GM18870 (cell line): Measurements from ENCODE around the gene ERC2.

Experiments used
- ATAC-seq: cut with Tn5 transposase; IDR thresholded peaks from one replicate; pipeline ENCODE4 v1.9.1; 2021; ENCODE audit warnings: moderate library complexity; ENCODE audit not compliant: unreplicated experiment

The ERC2 gene

GRCh38 chr3:56428667-56429066, 39.6 kb downstream of the ERC2 start:
- ATAC-seq, result no peak

- no peak for ATAC-seq
Observed at GRCh38 chr3:56424885-56425284, 43.4 kb downstream of the ERC2 start.

- no peak for ATAC-seq
Observed at GRCh38 chr3:56424336-56424735, 43.9 kb downstream of the ERC2 start.

DNA sequence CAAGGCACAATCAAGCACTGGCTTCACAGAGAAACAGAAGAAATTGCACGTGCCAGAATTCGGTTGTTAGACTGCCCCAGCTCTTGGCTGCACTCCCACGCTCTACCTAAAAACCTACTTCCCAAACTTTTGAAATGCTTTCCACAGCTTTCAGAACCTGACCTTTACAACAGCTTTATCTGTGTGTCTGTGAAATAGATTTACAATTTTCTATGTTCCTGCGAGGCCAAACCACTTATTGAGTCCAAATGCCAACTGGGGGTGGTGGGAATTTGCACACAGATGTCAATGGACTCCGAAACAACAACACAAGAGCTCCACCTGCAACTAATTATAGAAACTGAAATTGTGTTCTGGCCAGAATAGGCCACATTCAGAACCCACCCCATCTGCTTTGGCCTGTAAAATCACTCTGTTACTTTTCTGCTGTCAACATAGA, 44.6 kb downstream of the ERC2 start:
- no peak for ATAC-seq

GRCh38 chr3:56422316-56422715, 46.0 kb downstream of the ERC2 start:
- ATAC-seq, result no peak

DNA sequence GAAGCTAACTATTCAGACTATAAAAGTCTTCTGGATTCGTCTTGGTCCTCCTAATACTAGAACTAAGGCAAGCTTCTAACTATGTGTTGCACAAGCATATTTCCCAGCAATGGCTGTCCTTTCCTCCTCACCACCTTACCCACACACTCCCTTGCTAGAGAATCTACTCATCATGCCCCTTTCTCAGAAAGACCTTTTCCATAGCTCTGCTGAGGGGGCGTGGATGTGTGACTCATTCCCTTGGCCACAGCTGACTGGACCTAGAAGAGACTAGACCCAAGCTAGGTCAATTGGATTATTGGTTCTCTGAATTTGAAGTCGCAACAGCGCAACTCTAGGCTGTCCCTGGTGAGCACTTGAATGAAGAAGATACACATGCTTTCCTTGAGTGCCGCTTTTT, 47.1 kb downstream of the ERC2 start:
- no peak for ATAC-seq

DNA sequence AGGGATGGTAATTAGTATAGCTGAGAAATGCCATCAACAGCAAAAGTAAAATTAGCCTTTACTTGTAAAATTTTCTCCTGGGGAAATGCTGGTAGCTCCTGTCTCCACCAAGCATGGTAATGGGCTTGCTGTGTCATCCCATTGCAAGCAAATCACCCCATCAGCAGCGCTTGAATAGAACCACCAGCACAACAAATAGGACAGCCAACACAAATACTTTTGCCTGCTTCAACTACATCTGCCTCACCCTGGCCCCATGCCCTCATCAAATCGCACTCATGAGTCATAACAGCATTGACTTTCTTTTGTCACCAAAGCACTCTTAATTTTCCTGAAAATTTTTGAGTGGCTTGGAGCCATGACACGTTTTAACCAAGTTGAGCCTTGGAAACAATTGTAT, 52.6 kb downstream of the ERC2 start:
- no peak for ATAC-seq

GRCh38 chr3:56413911-56414310, 54.4 kb downstream of the ERC2 start:
- ATAC-seq, result no peak

DNA sequence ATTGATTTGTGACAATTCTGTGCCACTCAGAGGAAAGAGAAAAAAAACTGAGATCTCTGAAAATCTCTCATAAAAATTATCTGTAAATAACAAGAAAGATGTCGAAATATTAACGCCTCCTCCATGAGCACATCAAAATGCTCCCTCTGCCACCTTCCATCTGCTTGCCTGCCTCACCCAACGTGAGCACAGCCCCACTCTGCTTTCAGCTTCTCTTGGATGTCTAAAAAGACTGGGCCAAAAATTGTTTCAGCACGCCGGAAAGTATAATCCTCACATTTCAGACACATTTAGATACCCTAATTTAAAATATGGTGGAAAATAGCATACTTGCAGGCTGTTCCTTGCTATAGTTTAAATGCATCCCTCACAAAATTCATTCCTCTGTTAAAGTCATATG, 57.1 kb downstream of the ERC2 start:
- ATAC-seq, result no peak

DNA sequence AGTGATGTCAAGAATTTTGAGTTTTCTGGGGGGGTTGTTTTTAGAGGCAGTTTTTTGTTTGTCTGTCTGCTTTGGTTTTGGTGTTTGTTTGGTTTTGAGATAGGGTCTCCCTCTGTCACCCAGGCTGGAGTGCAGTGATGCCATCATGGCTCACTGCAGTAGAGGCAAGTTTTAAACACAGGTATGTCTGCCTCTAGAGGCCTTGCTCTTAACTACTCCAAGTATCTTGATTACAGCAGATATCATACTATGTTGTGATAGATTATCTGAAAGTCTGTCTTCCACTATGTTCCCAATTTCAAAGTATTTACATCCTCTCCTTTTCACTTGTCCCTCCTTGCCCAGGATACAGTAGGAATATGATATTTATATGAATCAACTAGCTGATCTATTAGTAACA, 57.7 kb downstream of the ERC2 start:
- ATAC-seq, result no peak

DNA sequence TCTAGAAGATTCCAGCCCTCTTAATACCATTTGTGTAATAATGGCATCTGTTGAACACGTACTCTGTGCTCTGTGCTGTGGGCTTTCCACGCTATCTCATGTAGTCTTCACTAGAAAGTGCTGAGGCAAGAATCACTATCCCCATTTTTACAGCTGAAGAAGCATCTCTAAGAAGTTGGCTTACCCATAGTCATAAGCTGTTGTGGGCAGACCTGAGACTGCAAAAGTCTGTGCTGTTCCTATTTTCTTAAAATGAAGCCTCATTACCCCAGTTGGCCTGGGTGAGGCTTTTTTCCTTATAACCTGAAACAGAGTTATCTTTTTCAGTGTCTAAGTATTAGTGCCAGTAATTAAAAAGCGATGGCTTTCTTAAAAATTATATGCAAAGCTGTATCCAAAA, 58.5 kb downstream of the ERC2 start:
- ATAC-seq, result no peak

GRCh38 chr3:56408761-56409196, 59.5 kb downstream of the ERC2 start:
- no peak for ATAC-seq

GRCh38 chr3:56406826-56407515, 61.3 kb downstream of the ERC2 start:
- no peak for ATAC-seq

- no peak for ATAC-seq
Observed at GRCh38 chr3:56404884-56405283, 63.4 kb downstream of the ERC2 start.

GRCh38 chr3:56398659-56399058, 69.6 kb downstream of the ERC2 start:
- ATAC-seq, result no peak

GRCh38 chr3:56397798-56398197, 70.5 kb downstream of the ERC2 start:
- ATAC-seq, result no peak

- ATAC-seq, result no peak
Observed at GRCh38 chr3:56389183-56389830, 79.0 kb downstream of the ERC2 start.

- no peak for ATAC-seq
Observed at GRCh38 chr3:56383092-56383491, 85.2 kb downstream of the ERC2 start.

DNA sequence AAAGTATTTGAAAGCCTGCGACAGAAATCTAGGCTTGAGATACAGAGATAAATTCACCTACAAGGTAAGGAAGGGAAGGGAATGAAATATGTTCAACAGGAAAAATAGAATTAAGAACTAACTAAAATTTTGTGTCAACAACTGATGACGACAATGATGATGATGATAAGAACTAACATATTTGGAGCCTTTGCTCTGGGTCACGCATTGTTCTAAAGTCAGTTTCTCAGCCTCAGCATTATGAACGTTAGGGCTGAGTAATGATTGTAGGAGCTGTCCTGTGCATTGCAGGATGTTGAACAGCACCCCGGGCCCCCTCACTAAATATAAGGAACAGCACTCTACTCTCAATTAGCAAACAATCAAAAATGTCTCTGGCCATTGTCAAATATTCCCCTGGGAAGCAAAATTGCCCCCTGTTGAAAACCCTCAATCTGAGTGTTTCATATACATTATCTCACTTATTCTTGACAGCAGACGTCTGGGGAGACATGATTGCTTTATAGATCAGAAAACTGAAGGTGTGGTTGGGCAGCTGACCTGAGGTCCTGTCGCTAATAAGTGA, 88.5 kb downstream of the ERC2 start:
- ATAC-seq, result no peak

DNA sequence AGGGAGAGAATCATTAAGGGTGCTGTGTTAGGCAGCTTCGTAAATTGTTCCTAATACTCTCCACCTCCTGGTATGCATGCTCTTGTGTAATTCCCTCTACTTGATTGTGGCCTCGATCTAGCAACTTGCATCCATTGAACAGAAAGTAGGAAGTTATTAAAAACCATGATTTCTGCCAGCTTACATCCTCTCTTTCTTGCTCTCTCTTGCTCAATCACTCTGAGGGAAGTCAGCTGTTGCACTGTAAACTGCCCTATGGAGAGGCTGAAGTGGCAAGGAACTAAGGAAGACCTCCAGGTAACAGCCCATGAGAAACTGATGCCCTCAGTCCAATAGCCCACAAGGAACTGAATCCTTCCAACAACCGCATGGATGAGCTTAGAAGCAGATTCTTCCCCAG, 92.6 kb downstream of the ERC2 start:
- ATAC-seq, result no peak

DNA sequence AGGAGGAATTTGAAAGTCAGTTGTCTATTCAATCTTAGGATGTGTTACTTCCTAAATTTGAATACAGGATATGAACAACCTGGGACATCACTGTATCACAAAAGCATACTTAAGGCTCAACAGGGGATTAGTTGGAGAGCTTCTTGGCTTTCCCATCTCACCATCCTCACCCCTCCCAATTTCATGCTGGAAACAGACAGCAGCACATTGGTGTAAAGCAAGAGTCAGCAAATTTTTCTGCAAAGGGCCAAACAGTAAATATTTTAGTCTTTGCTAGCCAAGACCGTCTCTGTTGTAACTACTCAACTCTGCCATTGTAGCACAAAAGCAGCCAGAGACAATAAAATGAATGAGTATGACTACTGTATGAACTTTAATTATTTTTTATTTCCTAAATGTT, 94.9 kb downstream of the ERC2 start:
- ATAC-seq, result no peak

DNA sequence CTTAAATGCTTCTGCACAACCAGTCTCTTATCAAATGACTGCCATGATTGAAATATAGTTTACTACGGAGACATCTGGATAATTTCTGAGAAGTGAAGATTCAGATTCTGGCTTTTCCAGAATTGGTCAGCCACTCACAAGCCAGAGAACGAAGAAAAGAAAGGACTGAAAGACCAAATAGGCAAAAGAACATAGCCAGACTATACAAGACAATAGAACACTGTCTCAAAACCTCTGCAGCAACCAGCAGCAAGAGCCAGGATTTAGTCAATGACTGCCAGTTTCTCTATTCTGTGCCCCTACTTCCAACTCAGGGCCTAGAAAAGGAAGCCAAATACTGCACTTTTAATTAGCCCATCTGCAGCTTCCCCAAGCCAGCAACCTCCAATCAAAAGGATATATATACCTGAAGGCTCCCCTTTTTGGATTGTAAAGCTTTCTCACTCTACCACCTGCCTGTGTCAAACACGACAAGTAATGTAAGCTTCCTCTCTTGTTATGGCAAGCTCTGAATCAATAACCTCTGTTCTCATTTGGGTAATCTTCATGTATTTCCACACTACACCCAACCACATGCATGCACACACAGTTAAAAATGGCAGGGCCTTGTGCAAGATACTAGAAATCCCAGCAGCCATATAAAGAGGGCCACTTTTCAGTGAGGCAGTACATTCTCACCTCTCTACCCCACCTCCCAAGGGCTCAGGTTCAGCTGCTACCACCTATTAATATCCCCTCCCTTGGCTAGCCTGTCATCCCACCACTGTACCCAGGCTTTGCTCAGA, 97.1 kb downstream of the ERC2 start:
- ATAC-seq, result no peak
